NOMO-1 treated with DMSO at 0.1 percent for 48 hours (cell line): Measurements from ENCODE around the gene NTN3.

Experiments
- DNase-seq: peaks from one replicate; lab custom pipeline; 2025; ENCODE audit not compliant: unreplicated experiment; lab: John Stamatoyannopoulos, UW

Gene NTN3

DNA sequence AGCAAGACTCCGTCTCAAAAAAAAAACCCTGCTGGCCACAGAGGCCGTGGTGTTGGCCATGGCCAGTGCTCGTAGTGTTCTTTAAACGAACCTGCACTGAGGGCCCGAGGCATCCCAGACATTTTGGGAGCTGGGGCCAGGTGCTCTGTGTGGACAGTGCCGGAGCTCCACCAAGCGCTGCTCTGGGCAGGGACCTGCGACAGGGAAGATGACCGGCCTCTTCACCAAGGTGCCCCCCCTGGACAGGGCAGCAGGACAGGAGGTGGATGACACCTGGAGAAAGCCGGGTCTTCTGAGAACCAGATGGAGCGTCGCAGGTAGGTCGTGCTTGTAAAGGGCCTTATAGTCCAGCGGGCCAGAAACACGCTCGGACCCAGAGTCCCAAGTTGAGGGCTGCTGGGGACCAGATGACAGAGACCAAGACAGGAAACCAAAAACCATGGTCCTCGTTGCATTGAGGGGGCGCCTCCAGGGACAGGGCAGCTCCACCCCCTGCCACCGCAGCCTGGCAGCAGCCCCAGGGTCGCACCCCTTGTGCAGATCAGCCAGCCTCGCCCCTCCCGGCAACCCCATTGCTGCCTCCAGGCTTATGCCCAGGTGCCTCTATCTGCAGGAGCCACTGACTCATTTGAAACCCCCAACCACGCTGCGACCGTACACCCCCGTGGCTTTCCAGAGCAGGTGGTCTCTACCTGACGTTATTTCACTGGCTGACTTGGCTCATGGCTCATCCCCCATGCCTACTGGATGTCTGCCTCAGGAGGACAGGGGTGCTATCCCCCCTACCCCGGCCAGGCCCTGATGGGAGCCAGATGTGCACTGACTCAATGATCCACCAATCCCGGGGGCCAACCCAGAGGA, 4.2 kb upstream of the NTN3 start:
- no peak for DNase-seq

DNA sequence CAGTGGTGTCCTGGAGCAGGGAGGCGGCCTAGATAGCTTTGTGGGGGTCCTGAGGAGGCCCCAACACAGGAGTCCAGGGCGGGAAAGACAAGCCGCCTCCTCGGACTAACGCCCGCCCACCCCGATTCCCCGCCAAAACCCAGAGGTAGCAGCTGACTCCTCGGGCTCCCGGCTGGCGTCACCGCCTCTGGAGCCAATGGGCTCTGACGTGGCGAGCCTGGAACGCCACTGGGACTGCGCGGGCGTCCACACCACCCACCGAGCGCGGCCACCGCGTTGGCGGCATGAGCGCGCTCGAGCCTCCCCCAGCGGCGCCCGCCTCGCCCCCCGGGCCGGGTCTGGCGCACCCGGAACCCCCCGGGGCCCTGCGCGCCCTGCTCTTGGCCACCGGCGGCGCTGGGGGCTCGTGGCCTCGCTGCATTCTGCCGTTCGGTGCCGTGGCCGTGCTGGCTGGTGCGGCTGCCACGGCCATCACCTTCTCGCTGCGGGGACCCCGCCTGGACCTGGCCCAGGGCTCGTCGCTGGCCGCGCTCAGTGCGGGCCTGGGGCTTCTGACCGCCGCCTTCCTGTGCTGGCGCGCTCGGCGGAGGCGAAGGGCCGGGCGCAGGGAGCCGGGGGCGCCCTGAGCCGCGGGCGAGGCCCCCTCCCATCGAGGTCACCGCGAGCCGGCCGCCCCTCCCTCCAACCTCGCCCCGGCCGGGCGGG, 3.4 kb upstream of the NTN3 start:
- peak; percentile 12 for DNase-seq

- DNase-seq = no peak
These were observed 2.8 kb upstream of the NTN3 start for GRCh38 chr16:2468233-2468724.

GRCh38 chr16:2468725-2469398, 2.2 kb upstream of the NTN3 start:
- no peak for DNase-seq

- DNase-seq = no peak
These were observed 1.5 kb upstream of the NTN3 start for GRCh38 chr16:2469399-2470233.

GRCh38 chr16:2470234-2470601, 879 bp upstream of the NTN3 start:
- no peak for DNase-seq

DNA sequence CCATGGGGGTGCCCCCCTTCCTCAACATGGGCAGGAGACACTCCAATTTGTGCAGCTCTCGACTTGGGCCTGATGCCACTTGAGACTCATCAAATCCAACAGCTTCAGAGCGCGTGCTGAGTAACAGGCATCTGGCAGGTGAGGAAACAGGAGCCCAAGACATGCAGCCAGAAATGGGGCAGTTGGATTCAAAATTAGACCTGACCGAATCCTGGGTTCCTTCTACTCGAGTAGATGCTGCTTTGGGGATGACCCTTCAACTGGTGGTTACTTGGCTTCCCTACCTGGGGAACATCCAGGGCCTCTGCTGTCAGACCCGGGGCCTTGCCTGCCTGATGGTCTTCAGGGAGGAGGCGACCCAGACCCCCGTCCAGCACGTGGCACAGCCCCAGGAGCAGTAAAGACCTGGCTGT, 488 bp upstream of the NTN3 start:
- DNase-seq = no peak

DNA sequence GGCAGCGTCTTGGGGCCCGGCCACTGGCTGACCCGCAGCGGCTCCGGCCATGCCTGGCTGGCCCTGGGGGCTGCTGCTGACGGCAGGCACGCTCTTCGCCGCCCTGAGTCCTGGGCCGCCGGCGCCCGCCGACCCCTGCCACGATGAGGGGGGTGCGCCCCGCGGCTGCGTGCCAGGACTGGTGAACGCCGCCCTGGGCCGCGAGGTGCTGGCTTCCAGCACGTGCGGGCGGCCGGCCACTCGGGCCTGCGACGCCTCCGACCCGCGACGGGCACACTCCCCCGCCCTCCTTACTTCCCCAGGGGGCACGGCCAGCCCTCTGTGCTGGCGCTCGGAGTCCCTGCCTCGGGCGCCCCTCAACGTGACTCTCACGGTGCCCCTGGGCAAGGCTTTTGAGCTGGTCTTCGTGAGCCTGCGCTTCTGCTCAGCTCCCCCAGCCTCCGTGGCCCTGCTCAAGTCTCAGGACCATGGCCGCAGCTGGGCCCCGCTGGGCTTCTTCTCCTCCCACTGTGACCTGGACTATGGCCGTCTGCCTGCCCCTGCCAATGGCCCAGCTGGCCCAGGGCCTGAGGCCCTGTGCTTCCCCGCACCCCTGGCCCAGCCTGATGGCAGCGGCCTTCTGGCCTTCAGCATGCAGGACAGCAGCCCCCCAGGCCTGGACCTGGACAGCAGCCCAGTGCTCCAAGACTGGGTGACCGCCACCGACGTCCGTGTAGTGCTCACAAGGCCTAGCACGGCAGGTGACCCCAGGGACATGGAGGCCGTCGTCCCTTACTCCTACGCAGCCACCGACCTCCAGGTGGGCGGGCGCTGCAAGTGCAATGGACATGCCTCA, 773 bp downstream of the NTN3 start:
- DNase-seq = no peak

DNA sequence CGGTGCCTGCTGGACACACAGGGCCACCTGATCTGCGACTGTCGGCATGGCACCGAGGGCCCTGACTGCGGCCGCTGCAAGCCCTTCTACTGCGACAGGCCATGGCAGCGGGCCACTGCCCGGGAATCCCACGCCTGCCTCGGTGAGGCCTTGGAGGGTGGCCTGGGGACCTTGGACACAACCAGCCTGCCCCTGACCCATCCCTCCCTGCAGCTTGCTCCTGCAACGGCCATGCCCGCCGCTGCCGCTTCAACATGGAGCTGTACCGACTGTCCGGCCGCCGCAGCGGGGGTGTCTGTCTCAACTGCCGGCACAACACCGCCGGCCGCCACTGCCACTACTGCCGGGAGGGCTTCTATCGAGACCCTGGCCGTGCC, 1.4 kb downstream of the NTN3 start:
- no peak for DNase-seq

DNA sequence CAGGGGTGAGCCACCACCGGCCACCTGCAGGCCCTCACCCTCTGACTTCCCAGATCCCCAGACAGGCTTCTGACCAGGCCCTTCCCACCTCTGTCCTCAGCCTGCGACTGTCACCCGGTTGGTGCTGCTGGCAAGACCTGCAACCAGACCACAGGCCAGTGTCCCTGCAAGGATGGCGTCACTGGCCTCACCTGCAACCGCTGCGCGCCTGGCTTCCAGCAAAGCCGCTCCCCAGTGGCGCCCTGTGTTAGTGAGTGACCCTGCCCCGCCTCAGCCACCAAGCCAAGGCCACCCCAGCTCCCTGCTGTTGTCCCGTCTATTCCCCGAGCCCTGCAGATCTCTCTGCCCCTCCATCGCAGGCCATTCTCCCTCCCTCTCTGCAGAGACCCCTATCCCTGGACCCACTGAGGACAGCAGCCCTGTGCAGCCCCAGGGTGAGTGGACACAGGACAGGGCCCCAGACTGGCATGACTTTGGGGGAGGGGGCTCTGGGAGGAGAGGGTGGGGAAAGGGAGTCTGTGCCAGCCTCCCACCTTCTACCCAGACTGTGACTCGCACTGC, 1.9 kb downstream of the NTN3 start:
- no peak for DNase-seq

GRCh38 chr16:2473446-2473926, 2.4 kb downstream of the NTN3 start:
- no peak for DNase-seq

- DNase-seq = peak; percentile 38
These were observed 3.1 kb downstream of the NTN3 start for GRCh38 chr16:2473999-2474876.

DNA sequence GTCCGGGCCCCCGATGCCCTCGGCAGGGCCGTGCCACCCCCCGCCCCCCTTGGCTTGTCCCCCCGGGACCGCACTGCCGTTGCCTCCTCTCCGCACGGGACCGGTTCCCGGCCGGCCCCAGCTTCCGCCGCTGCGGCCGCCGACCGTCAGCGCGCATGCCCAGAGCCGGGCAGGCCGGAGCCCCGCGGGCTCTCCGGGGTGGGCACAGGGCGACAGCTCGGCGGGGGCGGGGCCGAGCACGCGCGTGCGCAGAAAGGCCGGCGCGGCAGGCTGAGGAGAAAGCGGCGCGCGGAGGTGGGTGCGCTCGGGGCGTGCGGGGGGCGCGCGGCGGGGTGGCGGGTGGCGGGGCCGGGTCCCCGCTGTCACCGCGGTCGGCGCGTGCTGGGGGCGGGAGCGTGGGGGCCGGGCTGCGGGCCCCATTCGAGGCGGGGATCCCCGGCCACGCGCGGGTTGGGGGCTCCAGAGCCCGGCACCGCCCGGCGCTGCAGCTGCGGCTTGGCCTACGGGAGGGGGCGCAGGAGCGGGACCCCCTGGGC, 3.8 kb downstream of the NTN3 start, which contains the start of gene TBC1D24:
Gene TBC1D24, plus strand, starts transcription at position 251 of the 536 bp plus-strand sequence. CDS start 21,022 bp downstream, outside the sequence.
- peak; percentile 73 for DNase-seq

GRCh38 chr16:2475413-2476344, 4.6 kb downstream of the NTN3 start:
- DNase-seq = peak; percentile 10

GRCh38 chr16:2476345-2476720, 5.2 kb downstream of the NTN3 start:
- no peak for DNase-seq

GRCh38 chr16:2476741-2477140, 5.6 kb downstream of the NTN3 start:
- no peak for DNase-seq

DNA sequence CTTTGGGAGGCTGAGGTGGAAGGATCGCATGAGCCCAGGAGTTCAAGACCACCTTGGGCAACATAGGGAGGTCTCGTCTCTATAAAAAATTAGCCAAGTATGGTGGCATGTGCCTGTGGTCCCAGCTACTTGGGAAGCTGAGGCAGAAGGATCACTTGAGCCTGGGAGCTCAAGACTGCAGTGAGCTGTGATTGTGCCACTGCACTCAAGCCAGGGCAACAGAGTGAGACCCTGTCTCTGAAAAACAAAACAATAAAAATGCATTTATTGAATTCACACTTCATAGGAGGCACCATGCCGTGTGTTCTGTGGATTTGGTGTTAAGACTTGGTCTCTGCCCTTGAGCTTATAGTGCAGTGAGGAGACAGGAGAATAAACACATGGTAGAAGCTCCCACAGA, 6.2 kb downstream of the NTN3 start:
- no peak for DNase-seq
